Measurements from ENCODE around the gene CMC4.

Gene CMC4

GRCh38 chrX:155112171-155112570, 41.2 kb upstream of the CMC4 start:
- no peaks in the 10 kb centered on the region for H3F3A ChIP-seq (ENCODE audit: control insufficient read depth, insufficient read depth)
- no peaks in the 10 kb centered on the region for H3K27me3 ChIP-seq (ENCODE audit: control insufficient read depth, low read length)
- no peaks in the 10 kb centered on the region for H3K4me1 ChIP-seq (ENCODE audit: control insufficient read depth, low read length)
- H3K9me2 ChIP-seq (replicated peaks; ENCODE audit: control insufficient read depth, low read length): no peaks in the 10 kb centered on the region
- TF ChIP-seq EZH2phosphoT487 (IDR thresholded peaks at IDR 0.05; ENCODE audit: borderline replicate concordance, low read length) (no peak), CTCF (IDR thresholded peaks at IDR 0.05; ENCODE audit: low read depth, low read length, poor library complexity, severe bottlenecking) (no peak)
- no peak overlapping the region for H3K27ac ChIP-seq (ENCODE audit: low read depth, low read length)
- no peaks in the 10 kb centered on the region for H3K79me2 ChIP-seq (ENCODE audit: control insufficient read depth, low read length)
- no peaks in the 10 kb centered on the region for H4K20me1 ChIP-seq (ENCODE audit: control insufficient read depth, insufficient read depth, low read depth, low read length)
- peaks cover 22% of the 10 kb centered on the region for H3K36me3 ChIP-seq (ENCODE audit: control insufficient read depth, low read length)
- H3K9me3 ChIP-seq (ENCODE audit: control insufficient read depth, insufficient read depth, low read length): no peaks in the 10 kb centered on the region
- no peak overlapping the region for H3K4me2 ChIP-seq (ENCODE audit: low read length)
- no peak overlapping the region for H3K4me3 ChIP-seq (ENCODE audit: low read length)

- H3K27me3 ChIP-seq (ENCODE audit: control insufficient read depth, low read length): no peaks in the 10 kb centered on the region
- no peak for TF ChIP-seq EZH2phosphoT487 (IDR thresholded peaks at IDR 0.05; ENCODE audit: borderline replicate concordance, low read length)
- TF ChIP-seq CTCF (IDR thresholded peaks at IDR 0.05; ENCODE audit: low read depth, low read length, poor library complexity, severe bottlenecking): no peak
- no peaks in the 10 kb centered on the region for H4K20me1 ChIP-seq (ENCODE audit: control insufficient read depth, insufficient read depth, low read depth, low read length)
- H3K4me2 ChIP-seq (ENCODE audit: low read length): no peak overlapping the region
- H3K9me2 ChIP-seq (replicated peaks; ENCODE audit: control insufficient read depth, low read length): no peaks in the 10 kb centered on the region
- H3K79me2 ChIP-seq (ENCODE audit: control insufficient read depth, low read length): no peaks in the 10 kb centered on the region
- H3K36me3 ChIP-seq (ENCODE audit: control insufficient read depth, low read length): peaks cover 22% of the 10 kb centered on the region
- H3K4me1 ChIP-seq (ENCODE audit: control insufficient read depth, low read length): no peaks in the 10 kb centered on the region
- no peak overlapping the region for H3K27ac ChIP-seq (ENCODE audit: low read depth, low read length)
- no peak overlapping the region for H3K4me3 ChIP-seq (ENCODE audit: low read length)
- H3F3A ChIP-seq (ENCODE audit: control insufficient read depth, insufficient read depth): no peaks in the 10 kb centered on the region
- H3K9me3 ChIP-seq (ENCODE audit: control insufficient read depth, insufficient read depth, low read length): no peaks in the 10 kb centered on the region
Observed at GRCh38 chrX:155108427-155108826, 37.5 kb upstream of the CMC4 start.

- H4K20me1 ChIP-seq (ENCODE audit: control insufficient read depth, insufficient read depth, low read depth, low read length): no peaks in the 10 kb centered on the region
- H3K4me3 ChIP-seq (ENCODE audit: low read length): no peak overlapping the region
- no peaks in the 10 kb centered on the region for H3K9me3 ChIP-seq (ENCODE audit: control insufficient read depth, insufficient read depth, low read length)
- H3F3A ChIP-seq (ENCODE audit: control insufficient read depth, insufficient read depth): no peaks in the 10 kb centered on the region
- no peaks in the 10 kb centered on the region for H3K27me3 ChIP-seq (ENCODE audit: control insufficient read depth, low read length)
- peaks cover 20% of the 10 kb centered on the region for H3K36me3 ChIP-seq (ENCODE audit: control insufficient read depth, low read length)
- H3K4me2 ChIP-seq (ENCODE audit: low read length): no peak overlapping the region
- no peak overlapping the region for H3K27ac ChIP-seq (ENCODE audit: low read depth, low read length)
- H3K79me2 ChIP-seq (ENCODE audit: control insufficient read depth, low read length): no peaks in the 10 kb centered on the region
- H3K4me1 ChIP-seq (ENCODE audit: control insufficient read depth, low read length): no peaks in the 10 kb centered on the region
- TF ChIP-seq EZH2phosphoT487 (IDR thresholded peaks at IDR 0.05; ENCODE audit: borderline replicate concordance, low read length): no peak
- no peak for TF ChIP-seq CTCF (IDR thresholded peaks at IDR 0.05; ENCODE audit: low read depth, low read length, poor library complexity, severe bottlenecking)
- H3K9me2 ChIP-seq (replicated peaks; ENCODE audit: control insufficient read depth, low read length): no peaks in the 10 kb centered on the region
Observed at GRCh38 chrX:155105919-155106318, 35.0 kb upstream of the CMC4 start.
